Vagina (tissue), 2 donors: ENCODE results near the gene OXCT1.

Experiments used
- CTCF ChIP-seq, 3 experiments: fragments of 450-650 bp in 2 of 3; fragments of 200-600 bp in 1 of 3; sonication (generic) in 1 of 3; IDR thresholded peaks; one replicate each; pipeline ENCODE4 v1.5.1; 2017 to 2019; ENCODE audit warnings: antibody characterized with exemption in 3 of 3, mild to moderate bottlenecking in 2 of 3, moderate library complexity in 2 of 3
- POLR2AphosphoS5 ChIP-seq, 2 donors: sonication (generic); formaldehyde crosslinking; IDR thresholded peaks; one replicate each; pipeline ENCODE4 v1.9.0; 2017; ENCODE audit warnings: antibody characterized with exemption in 2 of 2, mild to moderate bottlenecking in 2 of 2, low read depth in 1 of 2; ENCODE audit not compliant: insufficient read depth in 1 of 2

- TF ChIP-seq POLR2AphosphoS5 (IDR thresholded peaks at IDR 0.05; ENCODE audit: insufficient read depth in 1 of 2, low read depth in 1 of 2) (no peak), CTCF (IDR thresholded peaks at IDR 0.05) (no peak)
These were observed 187.6 kb downstream of the OXCT1 start for GRCh38 chr5:41682641-41683040.
